Measurements from ENCODE around the gene DIO1. TPM values are rescaled to one million over a fixed set of nuclear protein-coding genes. Genes with fewer than 3 reads are reported as not detected.

Gene DIO1
- total RNA-seq, 2 experiments from 2014 or later = not detected

DNA sequence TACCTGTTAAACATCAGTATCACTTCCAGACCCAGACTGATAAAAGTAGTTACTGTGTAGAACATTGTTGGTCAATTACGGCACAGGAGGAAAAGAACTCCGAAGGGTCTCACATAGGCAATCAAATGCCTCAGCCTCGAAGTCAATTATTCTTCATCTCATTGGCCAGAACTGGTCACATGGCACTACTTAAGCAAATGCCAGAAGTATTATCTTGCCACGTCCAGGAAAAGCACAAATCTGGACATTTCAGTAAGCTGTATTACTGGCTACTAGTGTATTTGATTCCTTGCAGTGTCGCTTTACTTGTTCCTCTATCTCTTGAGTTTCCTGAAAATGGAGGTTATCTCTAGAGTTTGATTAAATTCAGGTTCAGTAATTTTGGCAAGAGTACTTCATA lies 24.4 kb downstream of the DIO1 start:
- Mint-ChIP-seq H3K27me3 (ENCODE audit: low read depth) (no peaks in the 10 kb centered on the region), H3K4me3 (no peak overlapping the region), H3K27ac (peak overlapping the region; percentile 89), H3K9me3 (ENCODE audit: insufficient read depth) (no peaks in the 10 kb centered on the region), H3K4me1 (ENCODE audit: low read depth) (peaks cover 38% of the 10 kb centered on the region), H3K36me3 (ENCODE audit: low read depth) (peaks cover 54% of the 10 kb centered on the region)
- no peak for ATAC-seq
- no peak for DNase-seq
- CTCF ChIA-PET = interaction anchor here (1.4 to 2.0 kb wide), 3 partner anchors 29 to 57 kb away, joined by 3 to 7 read pairs (median 5); partner anchors contain the start of gene YIPF1
- POLR2A ChIA-PET = interaction anchor here (0.6 to 1.8 kb wide), 2 partner anchors 27 to 759 kb away, joined by 5 read pairs; partner anchors contain the start of gene IFT25

DNA sequence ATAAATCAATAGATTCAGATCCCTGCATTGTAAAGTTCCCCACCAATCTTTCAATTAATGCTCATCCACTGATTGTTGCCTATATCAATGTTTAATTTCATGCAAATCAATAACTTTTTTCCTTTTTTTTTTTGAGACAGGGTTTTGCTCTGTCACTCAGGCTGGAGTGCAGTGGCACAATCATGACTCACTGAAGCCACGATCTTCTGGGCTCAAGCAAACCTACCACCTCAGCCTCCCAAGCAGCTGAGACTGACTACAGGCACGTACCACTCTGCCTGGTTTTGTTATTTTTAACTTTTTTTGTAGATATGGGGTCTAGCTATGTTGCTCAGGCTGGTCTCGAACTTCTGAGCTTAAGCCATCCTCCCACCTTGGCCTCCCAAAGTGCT lies 25.7 kb downstream of the DIO1 start:
- H3K36me3 Mint-ChIP-seq (ENCODE audit: low read depth) = peaks cover 59% of the 10 kb centered on the region
- H3K4me1 Mint-ChIP-seq (ENCODE audit: low read depth) = peaks cover 38% of the 10 kb centered on the region
- H3K27ac Mint-ChIP-seq = peak overlapping the region; percentile 89
- ChIA-PET POLR2A (interaction anchor here (1.0 kb wide), 1 partner anchor 37 kb away, joined by 3 read pairs; no protein-coding TSS in a partner anchor), CTCF (interaction anchor here (1.1 to 2.0 kb wide), 5 partner anchors 25 to 59 kb away, joined by 3 to 7 read pairs (median 4); partner anchors contain the start of genes IFT25 and YIPF1)
- peak overlapping the region; percentile 31 for H3K4me3 Mint-ChIP-seq
- peak; percentile 88 for ATAC-seq
- no peaks in the 10 kb centered on the region for H3K27me3 Mint-ChIP-seq (ENCODE audit: low read depth)
- no peaks in the 10 kb centered on the region for H3K9me3 Mint-ChIP-seq (ENCODE audit: insufficient read depth)
- peak; percentile 47 for DNase-seq

DNA sequence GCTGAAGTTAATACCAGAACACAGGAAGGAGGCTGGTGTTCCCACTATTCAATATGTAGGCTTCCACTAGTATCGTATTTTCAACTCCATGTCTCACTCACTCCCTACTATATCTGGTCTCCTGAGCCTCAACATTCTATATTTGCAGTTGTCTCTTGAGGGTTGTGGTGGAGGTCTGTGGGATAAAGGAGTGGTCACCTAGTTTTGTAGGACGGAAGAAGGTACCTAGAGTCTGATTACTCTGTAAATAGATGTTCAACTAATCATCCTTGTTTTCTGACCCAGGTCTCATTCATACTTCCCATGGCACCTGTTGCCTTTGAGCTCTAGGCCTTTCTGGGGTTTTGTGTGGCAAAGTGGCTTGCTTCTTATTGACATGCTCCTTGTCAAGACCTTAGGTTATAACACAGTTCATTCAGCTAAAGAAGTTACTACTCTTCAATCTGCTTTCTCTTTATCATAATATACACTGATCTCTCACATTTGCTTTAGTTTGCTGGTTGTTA lies 33.4 kb downstream of the DIO1 start:
- no peaks in the 10 kb centered on the region for H3K27me3 Mint-ChIP-seq (ENCODE audit: low read depth)
- H3K9me3 Mint-ChIP-seq (ENCODE audit: insufficient read depth) = no peaks in the 10 kb centered on the region
- H3K36me3 Mint-ChIP-seq (ENCODE audit: low read depth) = peaks cover 66% of the 10 kb centered on the region
- CTCF ChIA-PET = interaction anchor here (1.4 to 1.5 kb wide), 2 partner anchors 18 to 32 kb away, joined by 3 to 6 read pairs; partner anchors contain the start of gene IFT25
- DNase-seq (no peak), ATAC-seq (no peak)
- no peak overlapping the region for H3K27ac Mint-ChIP-seq
- no peaks in the 10 kb centered on the region for H3K4me1 Mint-ChIP-seq (ENCODE audit: low read depth)
- POLR2A ChIA-PET = no interaction called here
- H3K4me3 Mint-ChIP-seq = no peak overlapping the region

DNA sequence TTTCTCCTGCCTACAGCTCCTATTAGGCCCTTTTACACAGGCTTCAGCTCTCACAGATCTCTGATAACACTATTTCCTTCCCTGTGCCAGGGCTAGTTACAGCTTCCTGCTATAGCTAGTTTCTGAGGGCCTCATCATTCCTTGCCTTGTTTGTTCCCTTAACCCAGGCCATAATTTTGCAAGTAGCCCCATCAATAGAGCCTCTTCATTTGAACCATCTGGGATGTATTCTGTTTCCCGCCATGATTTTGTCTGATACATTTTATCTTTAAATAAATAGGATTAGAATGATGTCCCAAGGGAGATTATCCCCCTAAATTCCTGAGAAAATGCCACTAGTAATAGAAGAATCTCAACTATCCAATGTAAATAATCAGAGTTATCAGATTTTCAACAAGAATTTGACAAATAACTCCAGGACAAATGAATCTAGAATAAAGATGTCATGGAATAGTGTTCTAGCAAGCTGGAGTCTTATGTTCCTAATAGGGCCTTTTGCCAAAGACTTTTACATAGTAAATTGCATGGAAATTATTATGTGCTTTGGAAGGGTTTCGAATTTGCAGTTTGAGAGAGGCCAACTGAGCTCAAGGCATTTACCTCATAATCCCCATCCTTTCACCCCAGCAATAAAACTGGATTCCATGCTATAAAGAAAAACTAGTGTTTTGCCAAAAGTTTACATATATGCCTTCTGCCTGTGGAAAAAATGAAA lies 35.4 kb downstream of the DIO1 start:
- H3K27me3 Mint-ChIP-seq (ENCODE audit: low read depth) = no peaks in the 10 kb centered on the region
- no peak overlapping the region for H3K4me3 Mint-ChIP-seq
- ATAC-seq (no peak), DNase-seq (no peak)
- CTCF ChIA-PET = interaction anchor here (1.6 kb wide), 1 partner anchor 20 kb away, joined by 6 read pairs; no protein-coding TSS in a partner anchor
- peaks cover 69% of the 10 kb centered on the region for H3K36me3 Mint-ChIP-seq (ENCODE audit: low read depth)
- H3K4me1 Mint-ChIP-seq (ENCODE audit: low read depth) = no peaks in the 10 kb centered on the region
- H3K27ac Mint-ChIP-seq = peak overlapping the region; percentile 9
- POLR2A ChIA-PET = interaction anchor here (0.8 kb wide), 1 partner anchor 40 kb away, joined by 3 read pairs; the partner anchor contains the start of gene YIPF1
- peaks cover 10% of the 10 kb centered on the region for H3K9me3 Mint-ChIP-seq (ENCODE audit: insufficient read depth)

DNA sequence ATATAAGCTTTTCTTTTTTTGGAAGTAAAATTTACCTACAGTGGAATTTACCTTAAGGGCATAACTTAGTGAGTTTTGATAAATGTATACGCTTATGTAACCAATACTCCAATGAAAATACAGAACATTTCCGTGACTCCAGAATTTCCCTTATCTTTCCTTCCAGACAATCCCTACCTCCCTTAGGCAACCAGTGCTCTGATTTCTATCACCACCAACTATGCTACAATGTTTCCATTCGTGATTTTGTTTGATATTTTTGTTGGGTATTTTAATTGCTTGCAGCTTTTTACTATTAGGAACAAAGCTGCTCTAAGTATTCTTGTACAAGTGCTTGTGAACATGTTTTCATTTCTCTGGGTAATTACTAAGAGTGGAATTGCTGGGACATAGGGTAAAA lies 36.9 kb downstream of the DIO1 start:
- Mint-ChIP-seq H3K4me3 (no peak overlapping the region), H3K4me1 (ENCODE audit: low read depth) (no peaks in the 10 kb centered on the region), H3K27ac (no peak overlapping the region), H3K9me3 (ENCODE audit: insufficient read depth) (peaks cover 18% of the 10 kb centered on the region), H3K27me3 (ENCODE audit: low read depth) (no peaks in the 10 kb centered on the region), H3K36me3 (ENCODE audit: low read depth) (peaks cover 78% of the 10 kb centered on the region)
- ATAC-seq = no peak
- CTCF ChIA-PET = interaction anchor here (1.0 to 1.8 kb wide), 2 partner anchors 18 to 29 kb away, joined by 3 to 6 read pairs; no protein-coding TSS in a partner anchor
- POLR2A ChIA-PET = interaction anchor here (1.2 kb wide), 1 partner anchor 14 kb away, joined by 3 read pairs; the partner anchor contains the start of gene IFT25
- DNase-seq = no peak

DNA sequence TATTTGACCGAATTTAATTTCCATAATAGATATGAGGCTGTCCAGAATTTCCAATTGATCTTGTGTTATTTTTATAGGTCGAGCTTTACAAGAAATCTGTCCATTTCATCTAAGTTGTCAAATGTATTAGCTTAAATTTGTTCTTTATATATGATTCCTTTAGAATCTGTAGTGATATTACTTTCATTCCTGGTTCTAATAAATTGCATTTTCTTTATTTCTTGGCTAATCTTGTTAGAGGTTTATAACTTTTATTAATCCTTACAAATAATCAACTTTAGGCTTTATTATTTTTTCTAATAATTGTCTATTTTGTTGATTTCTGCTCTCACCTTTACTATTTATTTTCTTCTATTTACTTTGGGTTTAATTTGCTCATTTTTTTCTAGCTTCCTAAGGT lies 37.5 kb downstream of the DIO1 start:
- Mint-ChIP-seq H3K9me3 (ENCODE audit: insufficient read depth) (peaks cover 18% of the 10 kb centered on the region), H3K4me3 (no peak overlapping the region), H3K27ac (no peak overlapping the region), H3K27me3 (ENCODE audit: low read depth) (no peaks in the 10 kb centered on the region), H3K36me3 (ENCODE audit: low read depth) (peaks cover 83% of the 10 kb centered on the region), H3K4me1 (ENCODE audit: low read depth) (no peaks in the 10 kb centered on the region)
- POLR2A ChIA-PET = interaction anchor here (1.2 kb wide), 1 partner anchor 14 kb away, joined by 3 read pairs; the partner anchor contains the start of gene IFT25
- CTCF ChIA-PET = interaction anchor here (1.8 kb wide), 1 partner anchor 19 kb away, joined by 6 read pairs; no protein-coding TSS in a partner anchor
- DNase-seq (no peak), ATAC-seq (no peak)

DNA sequence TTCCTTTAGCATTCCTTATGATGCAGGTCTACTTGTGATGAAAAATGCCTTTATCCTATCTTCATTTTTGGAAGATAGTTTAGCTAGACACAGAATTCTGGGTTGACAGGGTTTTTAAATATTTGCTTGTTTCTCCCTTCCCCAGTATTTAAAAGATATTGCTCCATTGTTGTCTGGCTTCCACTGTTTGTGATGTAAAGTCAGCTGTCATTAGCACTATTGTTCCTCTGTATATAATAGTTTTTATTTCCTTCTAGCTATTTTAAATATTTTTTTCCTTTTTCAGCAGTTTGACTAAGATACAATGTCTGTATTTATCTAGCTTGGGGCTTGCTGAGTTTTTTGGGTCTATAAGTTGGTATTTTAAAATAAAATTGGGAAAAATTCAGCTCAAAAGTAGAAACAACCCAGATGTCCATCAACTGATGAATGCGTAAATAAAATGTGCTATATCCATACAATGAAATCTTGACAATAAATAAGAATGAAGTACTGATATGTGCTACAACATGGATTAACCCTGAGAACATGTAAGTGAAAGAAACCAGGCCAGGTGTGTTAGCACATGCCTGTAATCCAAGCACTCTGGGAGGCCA lies 40.3 kb downstream of the DIO1 start:
- Mint-ChIP-seq H3K36me3 (ENCODE audit: low read depth) (peaks cover 76% of the 10 kb centered on the region), H3K4me3 (no peak overlapping the region), H3K4me1 (ENCODE audit: low read depth) (peaks cover under 1% of the 10 kb centered on the region), H3K9me3 (ENCODE audit: insufficient read depth) (peaks cover 18% of the 10 kb centered on the region), H3K27ac (no peak overlapping the region), H3K27me3 (ENCODE audit: low read depth) (no peaks in the 10 kb centered on the region)
- DNase-seq (no peak), ATAC-seq (no peak)
- POLR2A ChIA-PET = interaction anchor here (0.6 to 1.2 kb wide), 4 partner anchors 8 to 44 kb away, joined by 3 to 5 read pairs (median 4); partner anchors contain the start of gene IFT25
- CTCF ChIA-PET = interaction anchor here (1.0 to 1.7 kb wide), 4 partner anchors 10 to 73 kb away, joined by 3 to 5 read pairs (median 4); no protein-coding TSS in a partner anchor

DNA sequence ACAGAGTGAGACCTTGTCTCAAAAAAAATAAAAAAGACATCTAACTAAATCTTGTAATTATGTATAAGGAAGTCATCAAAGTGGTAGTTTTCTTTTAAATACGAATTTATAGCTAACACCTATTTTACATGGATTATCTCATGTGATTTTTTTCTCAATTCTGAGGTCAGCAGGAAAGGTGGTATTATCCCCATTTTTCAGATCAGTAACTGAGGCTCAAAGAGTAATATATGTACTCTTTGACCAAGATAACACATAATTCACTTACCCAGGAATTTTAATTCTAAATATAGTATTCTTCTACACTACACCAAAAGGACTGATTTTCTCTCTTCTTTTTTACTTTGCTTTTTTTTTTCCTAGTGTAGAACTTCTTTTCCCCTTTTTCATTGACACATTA lies 42.4 kb downstream of the DIO1 start:
- H3K4me3 Mint-ChIP-seq = no peak overlapping the region
- H3K4me1 Mint-ChIP-seq (ENCODE audit: low read depth) = peaks cover 9% of the 10 kb centered on the region
- H3K36me3 Mint-ChIP-seq (ENCODE audit: low read depth) = peaks cover 68% of the 10 kb centered on the region
- no peak overlapping the region for H3K27ac Mint-ChIP-seq
- no peaks in the 10 kb centered on the region for H3K27me3 Mint-ChIP-seq (ENCODE audit: low read depth)
- ATAC-seq = no peak
- ChIA-PET POLR2A (interaction anchor here (0.7 kb wide), 1 partner anchor 9 kb away, joined by 3 read pairs; the partner anchor contains the start of gene IFT25), CTCF (interaction anchor here (1.0 kb wide), 1 partner anchor 23 kb away, joined by 4 read pairs; no protein-coding TSS in a partner anchor)
- H3K9me3 Mint-ChIP-seq (ENCODE audit: insufficient read depth) = peaks cover 18% of the 10 kb centered on the region
- no peak for DNase-seq

DNA sequence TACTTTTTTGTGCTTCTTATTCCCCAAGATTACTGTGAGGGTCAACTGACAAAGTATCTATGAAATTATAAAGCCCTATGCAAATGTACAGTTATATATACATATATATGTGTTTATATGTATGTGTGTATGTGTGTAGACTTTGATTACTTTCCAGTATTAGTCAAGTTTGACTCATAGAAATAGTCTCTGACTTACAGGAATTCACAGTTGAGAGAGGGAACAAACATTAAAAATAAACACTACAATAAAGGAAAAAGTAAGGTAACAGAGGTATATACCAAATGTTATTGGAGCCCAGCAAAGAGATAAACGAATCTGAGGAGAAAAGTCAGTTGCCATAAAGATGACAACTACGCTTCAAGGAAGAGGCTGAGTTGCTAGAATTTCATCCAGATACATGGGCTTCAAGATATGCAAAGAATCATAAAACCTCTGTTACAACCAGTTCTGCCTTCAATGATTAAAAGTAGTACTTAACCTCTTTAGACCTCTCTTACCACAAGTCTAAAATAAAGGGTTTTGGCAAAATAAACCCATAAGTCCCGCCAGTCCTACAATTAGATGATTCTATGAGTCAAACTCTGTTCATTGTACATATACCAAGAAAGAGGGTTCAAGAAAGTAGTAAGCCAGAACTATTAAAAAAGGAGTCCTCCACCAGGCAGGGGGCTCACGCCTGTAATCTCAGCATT lies 44.3 kb downstream of the DIO1 start:
- POLR2A ChIA-PET = no interaction called here
- H3K27ac Mint-ChIP-seq = no peak overlapping the region
- CTCF ChIA-PET = no interaction called here

DNA sequence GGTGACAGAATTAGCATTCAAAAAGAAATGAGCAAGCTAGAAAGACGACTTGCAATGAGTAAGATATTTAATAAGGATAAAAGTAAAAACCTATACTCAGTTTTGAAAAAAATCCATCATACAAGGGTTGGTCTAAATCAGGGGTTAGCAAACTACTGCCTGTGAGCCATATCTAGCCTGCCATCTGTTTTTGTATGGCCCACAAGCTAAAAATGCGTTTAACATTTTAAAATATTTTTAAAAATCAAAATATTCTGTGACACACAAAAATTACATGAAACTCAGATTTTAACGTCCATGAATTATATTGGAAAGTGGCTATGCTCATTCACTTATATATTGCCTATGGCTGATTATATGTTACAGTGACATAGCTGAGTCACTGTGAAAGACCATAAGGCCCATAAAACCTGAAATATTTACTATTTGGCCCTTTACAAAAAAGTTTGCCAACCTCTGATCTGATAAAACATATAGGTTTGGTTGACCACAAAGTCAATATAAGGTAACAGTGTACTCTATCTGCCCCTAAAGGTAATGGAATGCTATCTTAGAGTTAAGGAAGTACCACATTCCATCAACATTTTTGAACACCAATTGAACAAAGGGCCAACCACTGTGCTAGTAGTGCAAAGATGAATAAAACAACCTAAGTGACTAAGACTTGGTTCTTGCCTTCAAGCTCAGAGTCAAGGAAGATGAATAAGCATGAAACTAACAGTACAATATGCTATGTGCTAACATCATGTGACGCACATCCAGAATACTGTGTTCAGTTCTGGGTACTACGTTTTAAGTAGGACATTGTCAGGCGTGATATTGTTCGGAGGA lies 48.4 kb downstream of the DIO1 start:
- ATAC-seq (no peak), DNase-seq (no peak)
- ChIA-PET POLR2A (no interaction called here), CTCF (interaction anchor here (0.9 to 4.1 kb wide), 3 partner anchors 19 to 82 kb away, joined by 3 to 14 read pairs (median 3); no protein-coding TSS in a partner anchor)
- Mint-ChIP-seq H3K27ac (no peak overlapping the region), H3K27me3 (ENCODE audit: low read depth) (no peaks in the 10 kb centered on the region), H3K4me3 (no peak overlapping the region), H3K9me3 (ENCODE audit: insufficient read depth) (no peaks in the 10 kb centered on the region), H3K36me3 (ENCODE audit: low read depth) (peaks cover 42% of the 10 kb centered on the region), H3K4me1 (ENCODE audit: low read depth) (peaks cover 44% of the 10 kb centered on the region)

More for the DNA sequence above, 44.3 kb downstream of the DIO1 start:
- ATAC-seq = no peak
- Mint-ChIP-seq H3K36me3 (ENCODE audit: low read depth) (peaks cover 64% of the 10 kb centered on the region), H3K27me3 (ENCODE audit: low read depth) (no peaks in the 10 kb centered on the region), H3K9me3 (ENCODE audit: insufficient read depth) (peaks cover 15% of the 10 kb centered on the region), H3K4me3 (no peak overlapping the region), H3K4me1 (ENCODE audit: low read depth) (peaks cover 21% of the 10 kb centered on the region)
- no peak for DNase-seq

Data from activated CD8-positive, alpha-beta T cell treated with anti-CD3 and anti-CD28 coated beads, Interleukin-2, amount 10 ng/mL, durations not matched to agents 7 days and 5 days (primary cell).